Endothelial cell of umbilical vein (primary cell): ENCODE measurements around the gene RTN3. TPM values are rescaled to one million over a fixed set of nuclear protein-coding genes. Genes with fewer than 3 reads are reported as not detected.

Experiments
- BruUV-seq: library from RNA; stranded (reverse); fragments of 400-500 nt; replicated peaks from 2 replicates; lab custom pipeline; 2021; lab: Mats Ljungman, UMichigan
- CTCF ChIA-PET: fragments of 300-600, 350-600 bp; sonication (Branson Sonifier 250); formaldehyde crosslinking; loops from one replicate; lab custom pipeline; 2021; ENCODE audit warnings: antibody characterized with exemption, inconsistent platforms; lab: Charles Lee
- POLR2A ChIA-PET: fragments of 300-600, 350-600 bp; sonication (Branson Sonifier 250); formaldehyde crosslinking; loops from one replicate; lab custom pipeline; 2021; ENCODE audit warnings: antibody characterized with exemption, inconsistent platforms; lab: Charles Lee
- DNase-seq: peaks from one replicate; pipeline ENCODE4 v3.0.0-alpha.2; 2011; ENCODE audit warnings: low read depth, low spot score
- FAIRE-seq: peaks from 2 replicates; lab custom pipeline; 2011; peaks lifted over from hg19 to GRCh38; lab: Jason Lieb, UNC
- H2AFZ ChIP-seq: 2 replicates; pipeline ENCODE4 v1.6.0; 2012; ENCODE audit warnings: low read depth, low read length, control low read depth, inconsistent platforms
- H3K27ac ChIP-seq: 2 replicates; pipeline ENCODE4 v1.5.1; 2011; ENCODE audit warnings: low read depth, mild to moderate bottlenecking, control low read depth, low read length, moderate library complexity; ENCODE audit not compliant: insufficient read depth
- H3K27me3 ChIP-seq, 2 experiments: 2 replicates each; pipeline versions ENCODE4 v1.6.0 to v1.6.1; 2011; ENCODE audit warnings: low read length in 2 of 2, mixed read lengths in 1 of 2; ENCODE audit not compliant: control insufficient read depth in 2 of 2, insufficient read depth in 2 of 2
- H3K36me3 ChIP-seq, 2 experiments: 2 replicates in 1 of 2; 3 replicates in 1 of 2; pipeline ENCODE4 v1.5.1; 2011; ENCODE audit warnings: low read length in 2 of 2, mild to moderate bottlenecking in 1 of 2, moderate library complexity in 1 of 2; ENCODE audit not compliant: control insufficient read depth in 2 of 2, insufficient read depth in 2 of 2; ENCODE audit errors: extremely low read depth in 1 of 2
- H3K4me1 ChIP-seq: 3 replicates; pipeline ENCODE4 v1.5.1; 2011; ENCODE audit warnings: mild to moderate bottlenecking, low read length; ENCODE audit not compliant: control insufficient read depth, insufficient read depth; ENCODE audit errors: extremely low read depth
- H3K4me2 ChIP-seq: 2 replicates; pipeline ENCODE4 v1.6.1; 2011; ENCODE audit warnings: low read length, control low read depth, mixed read lengths; ENCODE audit not compliant: insufficient read depth
- H3K4me3 ChIP-seq, 3 experiments: fragments of 200-600 bp in 1 of 3; sonication (generic), shearing (Covaris generic) in 1 of 3; replicated peaks in 1 of 3; 2 replicates each; pipeline ENCODE4 v1.5.1; 2011 to 2016; ENCODE audit warnings: control low read depth in 3 of 3, low read length in 3 of 3, mild to moderate bottlenecking in 2 of 3, inconsistent platforms in 1 of 3, low read depth in 1 of 3, moderate library complexity in 1 of 3; ENCODE audit not compliant: insufficient read depth in 1 of 3
- H3K79me2 ChIP-seq: 2 replicates; pipeline ENCODE4 v1.6.0; 2012; ENCODE audit warnings: low read length, inconsistent platforms; ENCODE audit not compliant: control insufficient read depth, insufficient read depth
- H3K9ac ChIP-seq: replicated peaks from 2 replicates; pipeline ENCODE3; 2011; ENCODE audit warnings: low read length, control low read depth; ENCODE audit not compliant: insufficient read depth; ENCODE audit errors: extremely low read depth
- H3K9me1 ChIP-seq: replicated peaks from 3 replicates; pipeline ENCODE4 v1.6.0; 2011; ENCODE audit warnings: mild to moderate bottlenecking, low read length; ENCODE audit not compliant: control insufficient read depth, insufficient read depth; ENCODE audit errors: extremely low read depth
- H3K9me3 ChIP-seq: replicated peaks from 2 replicates; pipeline ENCODE4 v1.5.1; 2012; ENCODE audit warnings: low read length, inconsistent platforms; ENCODE audit not compliant: control insufficient read depth, insufficient read depth
- H4K20me1 ChIP-seq: replicated peaks from 2 replicates; pipeline ENCODE3; 2011; ENCODE audit warnings: mild to moderate bottlenecking, low read length; ENCODE audit not compliant: control insufficient read depth, insufficient read depth; ENCODE audit errors: extremely low read depth
- EZH2 ChIP-seq: IDR thresholded peaks from 2 replicates; pipeline ENCODE4 v1.6.1; 2012; ENCODE audit warnings: borderline replicate concordance, low read depth, mild to moderate bottlenecking, moderate library complexity, low read length, inconsistent platforms; ENCODE audit not compliant: severe bottlenecking
- FOS ChIP-seq: IDR thresholded peaks from 2 replicates; pipeline ENCODE4 v1.6.1; 2011; ENCODE audit warnings: mild to moderate bottlenecking, low read length, moderate library complexity, borderline replicate concordance; ENCODE audit not compliant: insufficient read depth
- GATA2 ChIP-seq: IDR thresholded peaks from 2 replicates; pipeline ENCODE4 v1.7.0; 2011; ENCODE audit warnings: low read depth, mild to moderate bottlenecking, moderate library complexity, mixed read lengths, low read length; ENCODE audit not compliant: insufficient read length, insufficient read depth
- JUN ChIP-seq: IDR thresholded peaks from 2 replicates; pipeline ENCODE4 v1.6.1; 2011; ENCODE audit warnings: borderline replicate concordance, low read depth; ENCODE audit not compliant: insufficient read length, insufficient read depth
- MYC ChIP-seq: IDR thresholded peaks from one replicate; pipeline ENCODE4 v1.6.1; 2011; ENCODE audit warnings: mild to moderate bottlenecking, low read depth, low read length
- POLR2A ChIP-seq: IDR thresholded peaks from 2 replicates; pipeline ENCODE4 v1.6.1; 2012; ENCODE audit warnings: low read depth, mild to moderate bottlenecking, control low read depth, low read length
- POLR2AphosphoS5 ChIP-seq: IDR thresholded peaks from 2 replicates; pipeline ENCODE4 v1.6.1; 2012; ENCODE audit warnings: low read depth, mild to moderate bottlenecking, control low read depth, low read length, moderate library complexity; ENCODE audit not compliant: insufficient read depth
- dilution Hi-C: fragments of 300-500 bp; cut with MboI; formaldehyde crosslinking; loops from one replicate; pipeline ENCODE4 v1.15.0; 2019; ENCODE audit warnings: low sequenced_read_pairs; ENCODE audit not compliant: extremely low pct_ligation_motif_present
- intact Hi-C: fragments of 100-400 bp; cut with micrococcal nuclease; formaldehyde crosslinking; loops from one replicate; pipeline ENCODE4 v1.10.0; 2022
- polyA plus RNA-seq, 4 experiments: library from polyadenylated mRNA; depleted of rRNA in 3 of 4; stranded (reverse) in 3 of 4; unstranded in 1 of 4; fragments of >200 nt; gene quantifications; 2 replicates each; pipeline versions ENCODE4 v1.2.1 to v1.2.3, GENCODE V29; 2011 to 2012; ENCODE audit warnings: missing spikeins in 1 of 4
- total RNA-seq: library from RNA; stranded (reverse); gene quantifications from 2 replicates; pipeline ENCODE4 v1.2.3, GENCODE V29; 2021
- TF ChIP-seq, protein P1 (sequence below), 2 donors: IDR thresholded peaks; 1 replicate in 1 of 2; 2 replicates in 1 of 2; pipeline ENCODE4 v1.5.1; 2011; ENCODE audit warnings: low read length in 2 of 2, mild to moderate bottlenecking in 2 of 2, moderate library complexity in 2 of 2, control low read depth in 1 of 2, inconsistent platforms in 1 of 2, low read depth in 1 of 2; ENCODE audit not compliant: insufficient read depth in 1 of 2; ENCODE audit errors: extremely low read depth in 1 of 2
- TF ChIP-seq, protein P2 (sequence below): IDR thresholded peaks from 2 replicates; pipeline ENCODE4 v1.6.1; 2011; ENCODE audit not compliant: insufficient read depth, insufficient read length

The RTN3 gene
- total and polyA plus RNA-seq, 2 donors (not counting 3 experiments of a cell fraction or from before 2014, with no cell fraction given) = 90.6 to 112 TPM

DNA sequence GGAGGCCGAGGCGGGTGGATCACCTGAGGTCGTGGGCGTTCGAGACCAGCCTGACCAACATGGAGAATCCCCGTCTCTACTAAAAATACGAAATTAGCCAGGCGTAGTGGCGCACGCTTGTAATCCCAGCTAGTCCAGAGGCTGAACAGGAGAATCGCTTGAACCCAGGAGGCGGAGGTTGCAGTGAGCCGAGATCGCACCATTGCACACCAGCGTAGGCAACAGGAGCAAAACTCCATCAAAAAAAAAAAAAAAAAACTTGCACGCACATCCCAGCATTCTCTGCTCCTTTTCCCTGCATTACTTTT lies 9.2 kb upstream of the RTN3 start:
- H3K9ac ChIP-seq = no peak overlapping the region
- no peaks in the 10 kb centered on the region for H3K9me3 ChIP-seq
- H3K4me2 ChIP-seq = no peak overlapping the region
- DNase-seq (no peak), FAIRE-seq (no peak)
- peaks cover 34% of the 10 kb centered on the region for H3K79me2 ChIP-seq
- peaks cover 3% of the 10 kb centered on the region for H4K20me1 ChIP-seq
- ChIA-PET POLR2A (interaction anchor here (2.0 kb wide), 1 partner anchor 9 kb away, joined by 11 read pairs; the partner anchor contains the start of gene RTN3), CTCF (interaction anchor here (0.9 to 3.7 kb wide), 5 partner anchors 10 to 67 kb away, joined by 3 to 30 read pairs (median 10); partner anchors contain the start of gene RTN3)
- no peaks in the 10 kb centered on the region for H3K36me3 ChIP-seq
- TF ChIP-seq JUN (no peak), EZH2 (no peak), GATA2 (no peak), POLR2A (no peak), MYC (no peak), POLR2AphosphoS5 (no peak), FOS (no peak)
- TF ChIP-seq, protein P1, sequence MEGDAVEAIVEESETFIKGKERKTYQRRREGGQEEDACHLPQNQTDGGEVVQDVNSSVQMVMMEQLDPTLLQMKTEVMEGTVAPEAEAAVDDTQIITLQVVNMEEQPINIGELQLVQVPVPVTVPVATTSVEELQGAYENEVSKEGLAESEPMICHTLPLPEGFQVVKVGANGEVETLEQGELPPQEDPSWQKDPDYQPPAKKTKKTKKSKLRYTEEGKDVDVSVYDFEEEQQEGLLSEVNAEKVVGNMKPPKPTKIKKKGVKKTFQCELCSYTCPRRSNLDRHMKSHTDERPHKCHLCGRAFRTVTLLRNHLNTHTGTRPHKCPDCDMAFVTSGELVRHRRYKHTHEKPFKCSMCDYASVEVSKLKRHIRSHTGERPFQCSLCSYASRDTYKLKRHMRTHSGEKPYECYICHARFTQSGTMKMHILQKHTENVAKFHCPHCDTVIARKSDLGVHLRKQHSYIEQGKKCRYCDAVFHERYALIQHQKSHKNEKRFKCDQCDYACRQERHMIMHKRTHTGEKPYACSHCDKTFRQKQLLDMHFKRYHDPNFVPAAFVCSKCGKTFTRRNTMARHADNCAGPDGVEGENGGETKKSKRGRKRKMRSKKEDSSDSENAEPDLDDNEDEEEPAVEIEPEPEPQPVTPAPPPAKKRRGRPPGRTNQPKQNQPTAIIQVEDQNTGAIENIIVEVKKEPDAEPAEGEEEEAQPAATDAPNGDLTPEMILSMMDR (IDR thresholded peaks at IDR 0.05; ENCODE audit: extremely low read depth in 1 of 2, insufficient read depth in 1 of 2, low read depth in 1 of 2, low read length in 2 of 2) = no peak
- TF ChIP-seq, protein P2, sequence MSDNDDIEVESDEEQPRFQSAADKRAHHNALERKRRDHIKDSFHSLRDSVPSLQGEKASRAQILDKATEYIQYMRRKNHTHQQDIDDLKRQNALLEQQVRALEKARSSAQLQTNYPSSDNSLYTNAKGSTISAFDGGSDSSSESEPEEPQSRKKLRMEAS = no peak
- peaks cover 15% of the 10 kb centered on the region for H3K4me1 ChIP-seq
- intact Hi-C loops = no loop called here
- H3K27ac ChIP-seq = no peak overlapping the region
- H2AFZ ChIP-seq = no peak overlapping the region
- H3K27me3 ChIP-seq = no peaks in the 10 kb centered on the region
- no TSS peak for BruUV-seq
- dilution Hi-C loops = no loop called here
- no peak overlapping the region for H3K4me3 ChIP-seq
- no peaks in the 10 kb centered on the region for H3K9me1 ChIP-seq
